HUDEP-2 (cell line): ENCODE results near the gene XAB2.
A peak's percentile ranks its signal among the peaks of the same experiment; 100 is the strongest.

Experiments used
- DNase-seq, 76 experiments: peaks; one replicate each; lab custom pipeline; 2025; ENCODE audit not compliant: unreplicated experiment in 76 of 76; lab: John Stamatoyannopoulos, UW

XAB2 gene

GRCh38 chr19:7629347-7630054, at the start of gene XAB2, which contains the start of gene PET100:
Gene XAB2, minus strand, starts transcription at chr19:7629545. Its CDS starts 18 bp downstream, at chr19:7629527.
Gene PET100, plus strand, starts transcription at chr19:7629793. Its CDS starts 41 bp downstream, at chr19:7629834.
- peak; percentile 77 to 100 (median 98) for DNase-seq

- DNase-seq: peak in 16 of 76 experiments; percentile 6 to 33 (median 15)
Observed at GRCh38 chr19:7677669-7678311, 48.4 kb upstream of the XAB2 start.

- DNase-seq: no peak
Observed at GRCh38 chr19:7676854-7677253, 47.5 kb upstream of the XAB2 start, which contains the start of gene MCEMP1. Gene MCEMP1, plus strand, starts transcription at chr19:7677090. Its CDS starts 31 bp downstream, at chr19:7677121.

GRCh38 chr19:7676376-7676775, 47.0 kb upstream of the XAB2 start:
- no peak for DNase-seq

- peak in 66 of 76 experiments; percentile 26 to 80 (median 59) for DNase-seq
Observed at GRCh38 chr19:7674010-7675005, 45.0 kb upstream of the XAB2 start.

GRCh38 chr19:7672522-7672921, 43.2 kb upstream of the XAB2 start:
- DNase-seq: no peak

GRCh38 chr19:7670790-7671189, 41.4 kb upstream of the XAB2 start:
- DNase-seq: no peak

GRCh38 chr19:7670150-7670783, 40.9 kb upstream of the XAB2 start:
- no peak for DNase-seq

- no peak for DNase-seq
Observed at GRCh38 chr19:7669641-7670040, 40.3 kb upstream of the XAB2 start.

GRCh38 chr19:7668842-7669241, 39.5 kb upstream of the XAB2 start, which contains the start of gene RETN:
Gene RETN, plus strand, starts transcription at chr19:7669049. Its CDS starts 278 bp downstream, at chr19:7669327.
- no peak for DNase-seq

GRCh38 chr19:7665076-7665475, 35.7 kb upstream of the XAB2 start:
- DNase-seq: no peak

- no peak for DNase-seq
Observed at GRCh38 chr19:7663706-7664105, 34.4 kb upstream of the XAB2 start.

- no peak for DNase-seq
Observed at GRCh38 chr19:7662657-7663056, 33.3 kb upstream of the XAB2 start.

GRCh38 chr19:7661744-7662538, 32.6 kb upstream of the XAB2 start:
- no peak for DNase-seq

- DNase-seq: no peak
Observed at GRCh38 chr19:7658219-7658686, 28.9 kb upstream of the XAB2 start.

GRCh38 chr19:7657131-7657751, 27.9 kb upstream of the XAB2 start:
- DNase-seq: no peak

- no peak for DNase-seq
Observed at GRCh38 chr19:7655581-7655980, 26.2 kb upstream of the XAB2 start.

GRCh38 chr19:7654401-7654800, 25.1 kb upstream of the XAB2 start:
- DNase-seq: no peak
